Measurements from ENCODE around the gene ARHGEF5.

DNA sequence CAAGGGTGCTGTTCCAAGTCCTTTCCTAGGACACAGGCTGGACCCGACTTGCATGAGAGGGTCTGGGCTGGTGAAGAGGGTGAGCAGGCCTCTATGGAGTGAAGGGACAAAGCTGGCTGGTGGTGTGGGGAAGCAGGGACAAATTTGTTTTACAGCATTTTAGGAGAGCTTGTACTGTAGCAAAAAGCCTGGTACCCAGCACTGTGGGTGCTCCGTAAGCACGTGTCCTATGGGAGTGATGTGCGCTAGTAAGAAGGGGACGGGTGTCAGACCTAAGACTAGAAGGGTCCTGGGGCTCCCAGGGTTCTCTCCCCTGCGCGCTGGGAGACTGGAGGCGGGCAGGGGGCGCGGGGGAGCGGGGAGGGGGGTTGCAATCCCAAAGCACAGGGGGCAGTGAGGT is 47.9 kb downstream of the ARHGEF5 start:
- TF ChIP-seq EZH2 (IDR thresholded peaks at IDR 0.05) (no peak), POLR2AphosphoS5 (IDR thresholded peaks at IDR 0.05; ENCODE audit: borderline replicate concordance, low read depth, low read length) (no peak)
